Measurements from ENCODE around the gene UTP15.

The UTP15 gene

DNA sequence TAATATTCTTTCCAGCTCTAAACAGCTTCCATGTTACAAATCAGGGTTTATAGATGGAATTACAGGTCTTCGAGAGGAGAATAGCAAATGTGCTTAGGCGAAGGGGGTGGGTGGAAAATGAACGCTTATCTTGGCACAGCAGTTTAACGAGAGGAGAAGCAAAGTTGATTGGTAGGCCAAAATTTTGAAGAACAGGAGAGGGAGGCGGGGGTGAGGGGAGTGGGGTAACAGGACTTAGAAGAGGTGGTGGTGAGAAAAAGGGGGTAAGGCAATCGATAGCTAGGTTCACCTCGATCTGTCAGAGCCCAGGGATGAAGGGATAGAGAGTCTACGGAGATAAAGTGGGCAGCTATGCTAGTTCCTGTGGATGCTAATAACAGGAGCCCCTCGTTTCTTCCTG is 868 bp upstream of the UTP15 start:
- peak overlapping the region; percentile 62 for H2AFZ ChIP-seq (ENCODE audit: low read depth)
- TF ChIP-seq, protein P1, sequence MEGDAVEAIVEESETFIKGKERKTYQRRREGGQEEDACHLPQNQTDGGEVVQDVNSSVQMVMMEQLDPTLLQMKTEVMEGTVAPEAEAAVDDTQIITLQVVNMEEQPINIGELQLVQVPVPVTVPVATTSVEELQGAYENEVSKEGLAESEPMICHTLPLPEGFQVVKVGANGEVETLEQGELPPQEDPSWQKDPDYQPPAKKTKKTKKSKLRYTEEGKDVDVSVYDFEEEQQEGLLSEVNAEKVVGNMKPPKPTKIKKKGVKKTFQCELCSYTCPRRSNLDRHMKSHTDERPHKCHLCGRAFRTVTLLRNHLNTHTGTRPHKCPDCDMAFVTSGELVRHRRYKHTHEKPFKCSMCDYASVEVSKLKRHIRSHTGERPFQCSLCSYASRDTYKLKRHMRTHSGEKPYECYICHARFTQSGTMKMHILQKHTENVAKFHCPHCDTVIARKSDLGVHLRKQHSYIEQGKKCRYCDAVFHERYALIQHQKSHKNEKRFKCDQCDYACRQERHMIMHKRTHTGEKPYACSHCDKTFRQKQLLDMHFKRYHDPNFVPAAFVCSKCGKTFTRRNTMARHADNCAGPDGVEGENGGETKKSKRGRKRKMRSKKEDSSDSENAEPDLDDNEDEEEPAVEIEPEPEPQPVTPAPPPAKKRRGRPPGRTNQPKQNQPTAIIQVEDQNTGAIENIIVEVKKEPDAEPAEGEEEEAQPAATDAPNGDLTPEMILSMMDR (conservative IDR thresholded peaks at IDR 0.05; ENCODE audit: low read depth, low read length), result no peak
- H3K79me2 ChIP-seq (ENCODE audit: insufficient read depth, low read depth), result peaks cover 50% of the 10 kb centered on the region
- H3K27ac ChIP-seq, result peak overlapping the region; percentile 65
- H4K20me1 ChIP-seq (ENCODE audit: insufficient read depth), result no peaks in the 10 kb centered on the region
- H3K4me3 ChIP-seq (IDR thresholded peaks at IDR 0.05; ENCODE audit: insufficient read depth, low read depth, low read length), result no peak overlapping the region
- H3K4me1 ChIP-seq (ENCODE audit: low read depth, poor library complexity, severe bottlenecking), result peaks cover 34% of the 10 kb centered on the region
- peak overlapping the region; percentile 97 for H3K4me2 ChIP-seq
- H3K27me3 ChIP-seq (ENCODE audit: insufficient read depth, low read depth), result no peaks in the 10 kb centered on the region
- H3K9ac ChIP-seq, result peak overlapping the region; percentile 86
- no peaks in the 10 kb centered on the region for H3K36me3 ChIP-seq (ENCODE audit: insufficient read depth)

DNA sequence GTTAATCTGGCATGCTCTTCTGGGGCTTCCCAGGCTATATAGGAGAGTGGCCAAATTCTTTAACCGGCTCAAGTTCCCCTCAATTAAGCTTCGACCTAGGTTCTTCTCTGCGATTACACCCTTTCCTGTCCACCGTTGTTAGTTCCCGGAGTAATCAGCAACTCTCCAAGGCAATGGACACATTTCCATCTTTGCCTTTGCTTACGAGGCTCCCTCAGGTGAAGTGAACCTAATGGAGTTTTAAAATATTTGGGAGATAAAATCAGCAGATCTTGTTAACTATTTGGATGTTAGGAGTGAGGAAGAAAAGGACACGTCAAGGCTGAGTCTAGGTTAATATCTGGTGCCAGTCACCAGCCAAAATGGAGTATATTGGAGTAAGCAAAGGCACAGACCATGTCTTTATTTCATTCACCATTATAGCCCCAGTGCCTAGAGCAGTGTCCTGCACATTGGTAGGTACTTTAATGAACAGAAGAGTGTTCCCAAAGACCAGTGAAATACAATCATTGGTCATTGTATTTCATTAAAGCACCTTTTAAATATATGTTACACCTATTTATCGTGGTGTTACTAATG is 515 bp downstream of the UTP15 start:
- Histone ChIP-seq H3K9ac (peak overlapping the region; percentile 86), H3K36me3 (ENCODE audit: insufficient read depth) (no peaks in the 10 kb centered on the region; the same call in 1 of the 2 replicates), H3K27ac (peak overlapping the region; percentile 65), H4K20me1 (ENCODE audit: insufficient read depth) (no peaks in the 10 kb centered on the region), H3K4me1 (ENCODE audit: low read depth, poor library complexity, severe bottlenecking) (peaks cover 34% of the 10 kb centered on the region), H3K27me3 (ENCODE audit: insufficient read depth, low read depth) (no peaks in the 10 kb centered on the region), H3K79me2 (ENCODE audit: insufficient read depth, low read depth) (peaks cover 50% of the 10 kb centered on the region), H3K4me3 (IDR thresholded peaks at IDR 0.05; ENCODE audit: insufficient read depth, low read depth, low read length) (peak overlapping the region; percentile 40), H3K4me2 (peak overlapping the region; percentile 97), H2AFZ (ENCODE audit: low read depth) (peak overlapping the region; percentile 62)
- TF ChIP-seq, protein P1 (conservative IDR thresholded peaks at IDR 0.05; ENCODE audit: low read depth, low read length), result no peak

DNA sequence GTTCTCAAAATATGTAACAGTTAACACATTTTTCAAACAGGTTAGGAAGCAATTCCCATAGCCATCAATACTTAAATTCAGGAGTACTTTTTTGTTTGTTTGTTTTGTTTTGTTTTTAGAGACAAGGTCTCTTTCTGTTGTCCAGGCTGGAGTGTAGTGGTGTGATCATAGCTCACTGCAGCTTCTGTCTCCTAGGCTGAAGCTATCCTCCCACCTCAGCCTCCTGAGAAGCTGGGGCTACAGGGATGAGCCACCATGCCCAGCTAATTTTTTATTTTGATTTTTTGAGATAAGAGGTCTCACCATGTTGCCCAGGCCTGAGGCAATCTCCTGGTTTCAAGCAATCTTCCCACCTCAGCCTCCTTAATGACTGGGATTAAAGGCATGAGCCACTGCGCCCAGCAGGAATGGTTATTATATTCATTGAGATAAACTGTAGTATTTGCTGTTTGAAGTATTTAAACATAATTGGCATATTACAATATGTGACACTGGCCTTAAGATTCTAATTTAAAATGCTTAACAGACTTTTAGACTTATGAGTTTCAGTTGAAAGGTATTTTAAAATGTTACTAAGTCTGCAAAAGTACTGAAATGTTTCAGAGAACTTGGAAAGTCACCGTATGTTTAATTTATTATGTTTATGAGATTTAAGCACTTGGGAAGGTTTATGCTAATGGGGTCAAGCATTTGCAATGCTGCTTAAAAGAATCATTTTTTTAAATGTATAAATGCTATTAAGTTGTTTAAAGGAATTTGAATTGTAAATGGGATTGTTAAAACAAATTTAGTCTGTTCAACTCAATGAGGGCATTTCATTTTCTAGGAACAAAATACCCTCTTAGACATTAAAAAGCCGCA is 17.0 kb downstream of the UTP15 start:
- no peak overlapping the region for H3K4me3 ChIP-seq (IDR thresholded peaks at IDR 0.05; ENCODE audit: insufficient read depth, low read depth, low read length)
- peaks cover 8% of the 10 kb centered on the region; the same call in 1 of the 2 replicates for H3K36me3 ChIP-seq (ENCODE audit: insufficient read depth)
- no peaks in the 10 kb centered on the region; the same call in 1 of the 2 replicates for H4K20me1 ChIP-seq (ENCODE audit: insufficient read depth)
- H3K4me1 ChIP-seq (ENCODE audit: low read depth, poor library complexity, severe bottlenecking), result peaks cover 9% of the 10 kb centered on the region
- no peak overlapping the region for H3K27ac ChIP-seq
- H3K4me2 ChIP-seq, result no peak overlapping the region
- H3K79me2 ChIP-seq (ENCODE audit: insufficient read depth, low read depth), result no peaks in the 10 kb centered on the region
- H2AFZ ChIP-seq (ENCODE audit: low read depth), result no peak overlapping the region
- TF ChIP-seq, protein P1 (conservative IDR thresholded peaks at IDR 0.05; ENCODE audit: low read depth, low read length), result no peak
- H3K27me3 ChIP-seq (ENCODE audit: insufficient read depth, low read depth), result no peaks in the 10 kb centered on the region
- H3K9ac ChIP-seq, result no peak overlapping the region

DNA sequence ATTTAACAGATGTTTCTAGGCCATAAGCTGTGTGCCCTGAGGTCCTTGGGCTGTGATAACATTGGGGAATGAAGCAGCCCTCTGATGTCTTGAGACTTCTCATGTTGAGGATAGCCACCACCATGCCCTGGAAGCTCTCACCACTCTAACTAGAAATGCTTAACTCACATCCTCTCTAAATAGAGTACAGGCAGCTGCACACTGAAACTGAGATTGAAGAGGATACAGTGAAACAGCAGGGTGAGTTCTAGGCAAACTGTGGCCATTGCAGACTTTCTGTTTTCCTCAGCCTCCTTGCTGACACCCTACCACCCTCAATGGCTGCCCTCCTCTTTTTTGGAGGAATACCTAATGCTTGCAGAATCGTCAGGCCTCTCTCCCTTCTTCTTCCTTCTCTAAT is 22.4 kb downstream of the UTP15 start:
- no peaks in the 10 kb centered on the region for H3K79me2 ChIP-seq (ENCODE audit: insufficient read depth, low read depth)
- H3K36me3 ChIP-seq (ENCODE audit: insufficient read depth), result no peaks in the 10 kb centered on the region
- no peak overlapping the region for H3K9ac ChIP-seq
- H4K20me1 ChIP-seq (ENCODE audit: insufficient read depth), result no peaks in the 10 kb centered on the region; the same call in 1 of the 2 replicates
- H2AFZ ChIP-seq (ENCODE audit: low read depth), result no peak overlapping the region
- H3K4me3 ChIP-seq (IDR thresholded peaks at IDR 0.05; ENCODE audit: insufficient read depth, low read depth, low read length), result no peak overlapping the region
- TF ChIP-seq, protein P1 (conservative IDR thresholded peaks at IDR 0.05; ENCODE audit: low read depth, low read length), result no peak
- H3K27me3 ChIP-seq (ENCODE audit: insufficient read depth, low read depth), result no peaks in the 10 kb centered on the region
- H3K27ac ChIP-seq, result peak overlapping the region; percentile 6; the same call in 1 of the 2 replicates
- no peak overlapping the region; the same call in 1 of the 2 replicates for H3K4me2 ChIP-seq
- peaks cover 18% of the 10 kb centered on the region for H3K4me1 ChIP-seq (ENCODE audit: low read depth, poor library complexity, severe bottlenecking)

Data from KMS-11 (cell line).